GM19025 (cell line): ENCODE measurements around the gene HSD3B2.

Experiments
- ATAC-seq: cut with Tn5 transposase; IDR thresholded peaks from one replicate; pipeline ENCODE4 v1.9.1; 2021; ENCODE audit warnings: mild to moderate bottlenecking, low read depth, moderate library complexity; ENCODE audit not compliant: unreplicated experiment

HSD3B2 gene

GRCh38 chr1:119451158-119451557 lies 36.2 kb downstream of the HSD3B2 start:
- ATAC-seq: no peak

DNA sequence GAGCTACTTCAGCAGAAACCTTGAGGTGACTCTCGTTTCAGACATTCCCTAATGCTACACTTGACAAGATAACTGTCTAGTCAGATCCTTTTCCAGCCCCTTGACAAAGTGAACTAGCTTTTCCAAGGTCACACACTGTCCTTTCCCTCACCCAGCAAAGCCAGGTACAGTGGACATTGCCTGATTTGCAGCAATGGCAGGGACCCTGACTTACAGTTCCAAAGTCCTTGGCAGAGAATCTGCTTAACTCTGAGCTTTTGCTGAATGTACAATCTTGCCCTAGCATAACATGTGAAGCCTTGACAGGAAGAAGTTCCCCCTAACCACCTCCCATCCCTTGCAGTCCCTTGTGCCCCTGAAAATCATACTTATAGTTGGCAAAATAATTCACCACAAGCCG lies 37.1 kb downstream of the HSD3B2 start:
- no peak for ATAC-seq

DNA sequence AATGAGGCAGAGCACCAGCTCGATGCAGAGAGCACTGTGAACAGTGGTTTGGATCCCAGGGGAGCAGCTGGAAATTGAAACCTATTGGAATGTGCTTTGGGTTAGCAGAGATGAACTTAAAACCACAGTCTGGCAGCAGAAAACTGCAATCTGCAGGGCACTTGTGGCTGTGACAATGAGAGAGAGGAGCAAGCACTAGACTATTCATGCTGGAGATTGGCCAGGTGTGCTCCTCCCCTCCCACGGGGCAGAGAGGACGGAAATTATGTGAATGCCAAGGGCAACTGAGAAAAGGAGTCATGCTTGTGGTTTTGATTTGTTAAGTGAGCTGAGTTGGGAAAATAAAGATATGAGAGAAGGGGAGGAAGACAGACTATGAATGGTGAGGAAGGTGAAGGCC lies 38.1 kb downstream of the HSD3B2 start:
- ATAC-seq: no peak

DNA sequence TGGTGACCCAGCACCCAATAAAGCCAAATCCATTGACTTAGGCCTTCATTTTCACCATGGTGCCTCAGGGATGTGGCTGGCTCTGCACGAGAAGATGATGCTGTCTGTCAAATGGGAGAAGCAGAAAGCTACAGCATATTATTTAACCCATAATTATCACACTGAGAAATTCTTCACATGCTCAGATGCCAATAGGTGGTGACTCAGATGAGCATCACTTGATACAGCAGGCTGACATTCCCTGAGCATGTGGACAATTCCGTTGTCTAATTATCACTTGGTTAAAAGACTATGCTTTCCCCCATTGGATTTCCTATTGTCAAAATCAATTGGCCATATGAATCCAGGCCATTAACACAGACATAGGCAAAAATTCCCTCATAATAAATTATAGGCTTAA lies 48.0 kb downstream of the HSD3B2 start:
- no peak for ATAC-seq

DNA sequence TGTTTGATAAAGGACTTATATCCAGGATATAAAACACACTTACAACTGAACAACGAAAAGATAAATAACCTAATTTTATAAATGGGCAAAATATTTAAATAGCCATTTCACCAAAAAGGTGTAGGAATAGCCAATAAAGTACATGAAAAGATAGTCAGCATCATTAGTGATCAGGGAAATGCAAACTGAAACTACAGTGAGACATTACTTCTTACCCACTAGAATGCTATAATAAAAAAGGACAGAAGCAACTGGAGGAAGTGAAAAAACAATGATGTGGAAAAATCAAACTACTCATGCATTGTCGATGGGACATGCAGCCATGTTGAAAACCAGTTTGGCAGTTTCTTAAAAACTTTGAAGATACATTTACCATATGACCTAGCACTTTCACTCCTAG lies 48.6 kb downstream of the HSD3B2 start:
- ATAC-seq: no peak

- ATAC-seq: no peak
These were observed 51.5 kb downstream of the HSD3B2 start for GRCh38 chr1:119466445-119466844.

DNA sequence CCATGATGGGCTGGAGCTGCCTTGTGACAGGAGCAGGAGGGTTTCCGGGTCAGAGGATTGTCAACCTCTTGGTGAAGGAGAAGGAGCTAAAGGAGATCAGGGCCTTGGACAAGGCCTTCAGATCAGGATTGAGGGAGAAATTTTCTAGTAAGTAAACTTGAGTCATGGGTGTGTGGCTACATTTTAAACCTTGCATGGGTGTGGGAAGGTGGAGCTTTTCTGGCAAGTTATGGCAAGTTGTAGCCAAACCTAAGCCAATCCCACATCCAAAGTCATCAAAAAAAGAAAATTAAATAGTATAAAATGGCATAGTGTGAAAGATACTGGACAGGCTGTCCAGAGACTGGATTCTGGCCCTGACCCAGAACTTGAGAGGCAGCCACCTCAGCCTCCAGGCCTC lies 52.3 kb downstream of the HSD3B2 start:
- no peak for ATAC-seq

DNA sequence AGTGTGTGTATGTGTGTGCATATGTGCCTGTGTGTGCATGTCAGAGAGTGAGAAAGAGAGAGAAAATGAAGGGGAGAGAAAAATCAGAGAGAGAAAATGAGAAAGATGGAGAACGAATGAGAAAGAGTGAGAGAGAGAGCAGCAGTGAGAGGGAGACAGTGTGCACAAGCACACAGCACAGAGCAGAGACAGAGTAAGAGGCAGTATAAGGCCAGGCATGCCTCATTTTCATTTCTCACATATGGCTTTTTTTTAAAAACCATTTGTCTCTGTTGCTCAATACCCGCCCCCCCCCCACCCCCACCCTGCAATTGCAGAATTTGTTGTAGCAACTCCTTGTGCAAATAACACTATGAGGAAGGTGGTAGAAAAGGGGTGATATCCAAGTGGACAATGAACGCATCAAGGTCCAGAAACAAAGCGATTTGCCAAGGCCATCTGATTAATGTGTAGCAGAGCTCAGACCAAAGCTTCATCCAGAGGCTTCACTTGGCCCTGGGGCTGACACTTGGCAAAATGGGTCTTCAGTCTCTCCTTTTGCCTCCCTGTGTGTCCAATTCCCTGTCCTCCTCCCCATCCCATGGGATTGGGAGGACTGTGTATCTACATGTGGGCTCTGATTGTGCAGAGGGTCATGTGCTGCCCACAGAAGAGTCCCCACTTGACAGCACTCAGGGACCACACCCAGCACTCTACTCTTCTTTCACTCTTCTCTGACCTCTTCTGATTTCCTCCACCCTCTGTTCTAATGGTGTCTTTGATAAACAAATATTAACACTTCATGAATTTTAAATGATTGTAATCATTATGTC lies 53.1 kb downstream of the HSD3B2 start:
- ATAC-seq: no peak

DNA sequence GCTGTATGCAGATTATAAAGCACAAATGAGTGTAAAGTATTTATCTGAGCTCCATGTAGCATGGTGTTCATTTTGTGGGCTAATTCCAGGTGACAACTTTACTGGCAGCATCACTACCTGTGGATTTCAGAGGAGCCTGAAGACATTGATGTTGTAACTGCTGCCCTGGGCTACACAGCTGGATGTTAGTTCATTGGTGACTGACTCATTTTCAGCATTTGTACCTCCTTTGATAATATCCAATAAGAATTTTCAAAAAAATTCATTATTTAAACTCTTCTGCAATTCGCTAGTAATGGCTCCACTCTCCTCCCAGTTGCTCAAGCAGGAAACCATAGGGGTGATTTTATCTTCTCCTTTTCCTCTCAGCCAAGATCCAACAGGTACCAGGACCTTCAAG lies 54.8 kb downstream of the HSD3B2 start:
- ATAC-seq: no peak

- ATAC-seq: no peak
These were observed 55.4 kb downstream of the HSD3B2 start for GRCh38 chr1:119470377-119470776.

- no peak for ATAC-seq
These were observed 56.0 kb downstream of the HSD3B2 start for GRCh38 chr1:119470958-119471357.

DNA sequence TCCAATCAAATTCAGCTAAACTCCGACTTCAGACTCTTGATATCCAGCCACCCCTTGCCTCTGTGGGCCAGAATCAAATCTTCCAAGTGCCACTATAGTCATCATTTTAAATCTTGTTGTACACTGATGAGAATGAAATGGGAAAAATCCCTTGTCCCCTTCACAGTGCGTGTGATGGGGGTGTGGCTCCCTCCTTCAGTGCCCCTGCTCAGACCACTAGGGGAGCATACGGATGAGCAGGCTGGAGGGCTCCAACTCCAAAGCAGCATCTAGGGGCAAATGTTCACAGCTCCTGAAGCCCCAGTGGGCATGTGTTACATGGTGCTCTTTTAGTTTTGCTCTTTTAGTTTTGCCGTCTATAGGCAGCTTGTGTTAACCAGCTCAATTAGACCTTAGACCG lies 56.6 kb downstream of the HSD3B2 start:
- no peak for ATAC-seq

GRCh38 chr1:119472080-119472818 lies 57.3 kb downstream of the HSD3B2 start:
- ATAC-seq: no peak
